Measurements from ENCODE around the gene CFAP53.

GRCh38 chr18:50177294-50177992, 88.9 kb downstream of the CFAP53 start:
- TF ChIP-seq JUND (CRISPR knock-in tag; IDR thresholded peaks at IDR 0.05) (no peak), EP300 (IDR thresholded peaks at IDR 0.05; ENCODE audit: low read depth in 2 of 2, low read length in 2 of 2) (no peak), EP300 (CRISPR knock-in tag; IDR thresholded peaks at IDR 0.05; ENCODE audit: borderline replicate concordance) (no peak), CTCF (CRISPR knock-in tag; IDR thresholded peaks at IDR 0.05) (no peak), ZNF775 (CRISPR knock-in tag; IDR thresholded peaks at IDR 0.05; ENCODE audit: borderline replicate concordance) (no peak), CEBPB (IDR thresholded peaks at IDR 0.05; ENCODE audit: borderline replicate concordance, low read depth, low read length) (no peak), ZFX (CRISPR knock-in tag; IDR thresholded peaks at IDR 0.05; ENCODE audit: low read depth) (no peak)
